Measurements from ENCODE around the gene UGT1A3.

UGT1A3 gene

GRCh38 chr2:233798335-233799086, 69.7 kb downstream of the UGT1A3 start:
- no peak overlapping the region for H3K4me3 ChIP-seq (ENCODE audit: insufficient read depth, low read length, poor library complexity, severe bottlenecking)
- H3K9me2 ChIP-seq (replicated peaks; ENCODE audit: insufficient read depth, low read length) = no peaks in the 10 kb centered on the region
- H3K9ac ChIP-seq (ENCODE audit: low read length) = no peak overlapping the region
- H4K20me1 ChIP-seq (ENCODE audit: low read depth, low read length) = no peaks in the 10 kb centered on the region
- no peaks in the 10 kb centered on the region for H3K27me3 ChIP-seq (ENCODE audit: low read length)
- H3K36me3 ChIP-seq (ENCODE audit: low read length) = no peaks in the 10 kb centered on the region
- H3K4me2 ChIP-seq (ENCODE audit: low read depth, low read length, poor library complexity, severe bottlenecking) = no peak overlapping the region
- no peak overlapping the region for H2AFZ ChIP-seq (ENCODE audit: low read depth, low read length, severe bottlenecking)
- no peaks in the 10 kb centered on the region for H3F3A ChIP-seq (ENCODE audit: insufficient read depth)
- H3K9me3 ChIP-seq (ENCODE audit: insufficient read depth, low read length) = no peaks in the 10 kb centered on the region
- H3K27ac ChIP-seq (ENCODE audit: low read depth, low read length) = no peak overlapping the region
- TF ChIP-seq, protein P1, sequence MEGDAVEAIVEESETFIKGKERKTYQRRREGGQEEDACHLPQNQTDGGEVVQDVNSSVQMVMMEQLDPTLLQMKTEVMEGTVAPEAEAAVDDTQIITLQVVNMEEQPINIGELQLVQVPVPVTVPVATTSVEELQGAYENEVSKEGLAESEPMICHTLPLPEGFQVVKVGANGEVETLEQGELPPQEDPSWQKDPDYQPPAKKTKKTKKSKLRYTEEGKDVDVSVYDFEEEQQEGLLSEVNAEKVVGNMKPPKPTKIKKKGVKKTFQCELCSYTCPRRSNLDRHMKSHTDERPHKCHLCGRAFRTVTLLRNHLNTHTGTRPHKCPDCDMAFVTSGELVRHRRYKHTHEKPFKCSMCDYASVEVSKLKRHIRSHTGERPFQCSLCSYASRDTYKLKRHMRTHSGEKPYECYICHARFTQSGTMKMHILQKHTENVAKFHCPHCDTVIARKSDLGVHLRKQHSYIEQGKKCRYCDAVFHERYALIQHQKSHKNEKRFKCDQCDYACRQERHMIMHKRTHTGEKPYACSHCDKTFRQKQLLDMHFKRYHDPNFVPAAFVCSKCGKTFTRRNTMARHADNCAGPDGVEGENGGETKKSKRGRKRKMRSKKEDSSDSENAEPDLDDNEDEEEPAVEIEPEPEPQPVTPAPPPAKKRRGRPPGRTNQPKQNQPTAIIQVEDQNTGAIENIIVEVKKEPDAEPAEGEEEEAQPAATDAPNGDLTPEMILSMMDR (IDR thresholded peaks at IDR 0.05; ENCODE audit: insufficient read depth, low read length, poor library complexity, severe bottlenecking) = no peak
- TF ChIP-seq EZH2phosphoT487 (conservative IDR thresholded peaks at IDR 0.05; ENCODE audit: low read length) = no peak
- H3K79me2 ChIP-seq (ENCODE audit: insufficient read depth, low read length) = no peaks in the 10 kb centered on the region

DNA sequence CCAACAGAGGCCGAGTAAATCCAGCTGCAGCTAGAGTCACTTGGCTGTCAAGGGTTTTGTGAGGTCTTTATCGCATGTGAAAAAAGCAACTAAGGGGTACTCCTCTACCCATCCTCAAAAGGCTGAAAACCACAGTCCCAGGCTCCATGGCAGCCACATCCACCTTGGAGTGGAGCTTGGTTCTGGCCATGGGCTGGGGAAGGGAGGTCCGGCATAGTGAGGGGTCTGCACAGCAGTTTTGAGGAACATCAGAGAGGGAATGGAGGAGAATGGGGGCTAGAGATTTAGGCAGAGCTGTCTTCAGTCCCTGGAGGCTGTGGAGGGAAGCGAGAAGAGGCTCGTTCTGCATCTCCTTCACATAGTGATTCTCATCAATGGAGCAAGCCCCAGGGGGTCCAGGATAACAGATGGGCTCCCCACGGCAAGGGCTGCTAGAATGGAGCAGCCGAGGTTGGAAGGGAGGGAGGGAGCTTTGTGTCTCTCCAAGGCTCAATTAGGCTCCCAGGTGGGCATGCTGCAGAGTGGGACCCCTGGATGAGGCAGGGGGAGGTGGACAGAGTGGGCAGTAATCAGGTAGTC, 70.3 kb downstream of the UGT1A3 start:
- Histone ChIP-seq H2AFZ (ENCODE audit: low read depth, low read length, severe bottlenecking) (no peak overlapping the region), H3K79me2 (ENCODE audit: insufficient read depth, low read length) (no peaks in the 10 kb centered on the region), H3K27ac (ENCODE audit: low read depth, low read length) (no peak overlapping the region), H3F3A (ENCODE audit: insufficient read depth) (no peaks in the 10 kb centered on the region), H3K4me2 (ENCODE audit: low read depth, low read length, poor library complexity, severe bottlenecking) (no peak overlapping the region), H3K36me3 (ENCODE audit: low read length) (no peaks in the 10 kb centered on the region), H4K20me1 (ENCODE audit: low read depth, low read length) (no peaks in the 10 kb centered on the region), H3K9me2 (replicated peaks; ENCODE audit: insufficient read depth, low read length) (no peaks in the 10 kb centered on the region), H3K4me3 (ENCODE audit: insufficient read depth, low read length, poor library complexity, severe bottlenecking) (no peak overlapping the region), H3K9me3 (ENCODE audit: insufficient read depth, low read length) (no peaks in the 10 kb centered on the region), H3K9ac (ENCODE audit: low read length) (no peak overlapping the region), H3K27me3 (ENCODE audit: low read length) (no peaks in the 10 kb centered on the region)
- TF ChIP-seq, protein P1 (IDR thresholded peaks at IDR 0.05; ENCODE audit: insufficient read depth, low read length, poor library complexity, severe bottlenecking) = no peak
- no peak for TF ChIP-seq EZH2phosphoT487 (conservative IDR thresholded peaks at IDR 0.05; ENCODE audit: low read length)

DNA sequence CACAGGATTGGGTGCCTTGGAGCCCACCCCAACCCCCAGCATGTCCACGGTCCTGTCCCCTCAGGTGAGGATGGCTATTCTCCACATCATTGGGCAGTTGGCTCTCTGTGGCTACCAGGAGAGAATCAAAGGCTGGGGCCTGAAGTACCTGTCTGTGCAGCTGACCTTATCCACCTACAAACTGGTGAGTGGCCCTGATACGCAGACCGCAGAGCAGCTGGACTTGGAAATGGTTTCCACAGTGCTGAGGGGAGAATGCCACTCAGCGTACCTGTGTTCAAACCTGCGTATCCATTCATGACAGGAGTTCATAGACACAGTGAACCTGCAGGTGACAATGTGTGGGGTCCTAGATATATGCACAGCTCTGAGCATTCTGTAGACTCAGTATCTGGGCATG, 70.9 kb downstream of the UGT1A3 start:
- no peaks in the 10 kb centered on the region for H3K9me2 ChIP-seq (replicated peaks; ENCODE audit: insufficient read depth, low read length)
- H4K20me1 ChIP-seq (ENCODE audit: low read depth, low read length) = no peaks in the 10 kb centered on the region
- no peak for TF ChIP-seq EZH2phosphoT487 (conservative IDR thresholded peaks at IDR 0.05; ENCODE audit: low read length)
- TF ChIP-seq, protein P1 (IDR thresholded peaks at IDR 0.05; ENCODE audit: insufficient read depth, low read length, poor library complexity, severe bottlenecking) = no peak
- no peak overlapping the region for H3K4me3 ChIP-seq (ENCODE audit: insufficient read depth, low read length, poor library complexity, severe bottlenecking)
- H3K79me2 ChIP-seq (ENCODE audit: insufficient read depth, low read length) = no peaks in the 10 kb centered on the region
- no peaks in the 10 kb centered on the region for H3K36me3 ChIP-seq (ENCODE audit: low read length)
- H2AFZ ChIP-seq (ENCODE audit: low read depth, low read length, severe bottlenecking) = no peak overlapping the region
- H3K9ac ChIP-seq (ENCODE audit: low read length) = no peak overlapping the region
- H3K9me3 ChIP-seq (ENCODE audit: insufficient read depth, low read length) = no peaks in the 10 kb centered on the region
- no peaks in the 10 kb centered on the region for H3F3A ChIP-seq (ENCODE audit: insufficient read depth)
- no peaks in the 10 kb centered on the region for H3K27me3 ChIP-seq (ENCODE audit: low read length)
- H3K27ac ChIP-seq (ENCODE audit: low read depth, low read length) = no peak overlapping the region
- no peak overlapping the region for H3K4me2 ChIP-seq (ENCODE audit: low read depth, low read length, poor library complexity, severe bottlenecking)
